ENCODE results near the gene RRAGB. TPM values are rescaled to one million over a fixed set of nuclear protein-coding genes. Genes with fewer than 3 reads are reported as not detected.

Gene RRAGB
- total RNA-seq, 1 donor from 2014 or later = 13.0 TPM

DNA sequence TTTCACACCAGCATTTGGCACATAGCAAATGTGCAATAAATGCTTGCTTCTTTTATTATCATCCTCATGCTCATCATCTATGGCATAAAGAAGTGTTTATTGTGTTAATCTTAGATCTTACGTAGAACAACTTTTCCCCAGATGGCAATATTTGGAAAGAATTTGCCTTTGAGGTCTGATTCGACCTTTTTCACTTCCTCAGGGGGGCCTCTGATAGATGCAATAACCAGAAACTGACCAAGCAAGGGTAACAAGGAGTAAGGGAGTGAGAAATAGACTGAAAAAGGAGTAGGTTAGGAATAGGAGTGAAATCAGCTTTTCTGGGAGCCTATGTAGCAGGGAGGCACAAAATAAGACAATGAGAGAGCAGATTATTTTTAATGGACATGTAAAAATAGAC lies 70.2 kb downstream of the RRAGB start:
- Histone ChIP-seq H3K9ac (ENCODE audit: low read length) (no peak overlapping the region), H3K27me3 (ENCODE audit: insufficient read depth, low read length) (no peaks in the 10 kb centered on the region), H4K20me1 (ENCODE audit: insufficient read depth, low read length) (no peaks in the 10 kb centered on the region), H3K4me1 (ENCODE audit: insufficient read depth, low read length) (no peaks in the 10 kb centered on the region), H3K36me3 (ENCODE audit: insufficient read depth, low read length) (no peaks in the 10 kb centered on the region), H3K4me2 (ENCODE audit: low read length) (no peak overlapping the region), H3K79me2 (ENCODE audit: insufficient read depth, low read length) (no peaks in the 10 kb centered on the region), H2AFZ (ENCODE audit: low read depth, low read length) (no peak overlapping the region), H3K27ac (ENCODE audit: low read depth, low read length) (no peak overlapping the region), H3K4me3 (ENCODE audit: insufficient read depth, low read depth, low read length) (no peak overlapping the region), H3K9me3 (ENCODE audit: insufficient read depth, low read depth, low read length) (no peaks in the 10 kb centered on the region)
- Mint-ChIP-seq H3K4me3 (ENCODE audit: unreplicated experiment) (no peak overlapping the region), H3K36me3 (ENCODE audit: low read depth, unreplicated experiment) (no peaks in the 10 kb centered on the region), H3K27me3 (ENCODE audit: low read depth, unreplicated experiment) (no peaks in the 10 kb centered on the region), H3K27ac (ENCODE audit: unreplicated experiment) (no peak overlapping the region), H3K9me3 (ENCODE audit: unreplicated experiment) (no peaks in the 10 kb centered on the region), H3K4me1 (ENCODE audit: low read depth, unreplicated experiment) (peaks cover 19% of the 10 kb centered on the region)
- no peak for FAIRE-seq
- DNase-seq (ENCODE audit: low read depth) = no peak
- TF ChIP-seq EZH2 (IDR thresholded peaks at IDR 0.05; ENCODE audit: insufficient read depth, low read length) = no peak
- TF ChIP-seq, protein P1, sequence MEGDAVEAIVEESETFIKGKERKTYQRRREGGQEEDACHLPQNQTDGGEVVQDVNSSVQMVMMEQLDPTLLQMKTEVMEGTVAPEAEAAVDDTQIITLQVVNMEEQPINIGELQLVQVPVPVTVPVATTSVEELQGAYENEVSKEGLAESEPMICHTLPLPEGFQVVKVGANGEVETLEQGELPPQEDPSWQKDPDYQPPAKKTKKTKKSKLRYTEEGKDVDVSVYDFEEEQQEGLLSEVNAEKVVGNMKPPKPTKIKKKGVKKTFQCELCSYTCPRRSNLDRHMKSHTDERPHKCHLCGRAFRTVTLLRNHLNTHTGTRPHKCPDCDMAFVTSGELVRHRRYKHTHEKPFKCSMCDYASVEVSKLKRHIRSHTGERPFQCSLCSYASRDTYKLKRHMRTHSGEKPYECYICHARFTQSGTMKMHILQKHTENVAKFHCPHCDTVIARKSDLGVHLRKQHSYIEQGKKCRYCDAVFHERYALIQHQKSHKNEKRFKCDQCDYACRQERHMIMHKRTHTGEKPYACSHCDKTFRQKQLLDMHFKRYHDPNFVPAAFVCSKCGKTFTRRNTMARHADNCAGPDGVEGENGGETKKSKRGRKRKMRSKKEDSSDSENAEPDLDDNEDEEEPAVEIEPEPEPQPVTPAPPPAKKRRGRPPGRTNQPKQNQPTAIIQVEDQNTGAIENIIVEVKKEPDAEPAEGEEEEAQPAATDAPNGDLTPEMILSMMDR (IDR thresholded peaks at IDR 0.05; ENCODE audit: insufficient read depth, low read depth, low read length) = no peak

DNA sequence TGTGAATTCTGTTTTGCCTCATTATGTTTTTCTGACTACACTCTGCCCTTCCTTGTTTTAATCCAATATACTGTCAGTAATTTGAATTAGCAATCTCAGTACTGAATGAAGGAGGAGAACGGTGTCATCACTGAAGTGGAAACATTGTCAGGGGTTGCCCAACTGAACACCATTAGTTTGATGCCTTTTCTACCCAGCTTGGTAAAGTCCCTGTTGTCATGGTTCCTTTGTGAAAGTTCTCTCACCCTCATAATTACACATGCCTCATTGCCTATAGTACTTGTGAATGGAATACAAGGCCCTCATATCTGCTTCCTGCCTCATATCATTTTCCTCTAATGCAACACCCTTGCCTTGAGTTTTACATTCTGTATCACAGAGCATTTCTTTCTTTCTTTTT lies 76.9 kb downstream of the RRAGB start:
- no peak overlapping the region for H3K9ac ChIP-seq (ENCODE audit: low read length)
- no peak overlapping the region for H2AFZ ChIP-seq (ENCODE audit: low read depth, low read length)
- H3K4me3 ChIP-seq (ENCODE audit: insufficient read depth, low read depth, low read length) = no peak overlapping the region
- H3K27me3 ChIP-seq (ENCODE audit: insufficient read depth, low read length) = no peaks in the 10 kb centered on the region
- no peaks in the 10 kb centered on the region for H3K4me1 ChIP-seq (ENCODE audit: insufficient read depth, low read length)
- H3K36me3 ChIP-seq (ENCODE audit: insufficient read depth, low read length) = no peaks in the 10 kb centered on the region
- H3K27ac ChIP-seq (ENCODE audit: low read depth, low read length) = no peak overlapping the region
- no peak for TF ChIP-seq EZH2 (IDR thresholded peaks at IDR 0.05; ENCODE audit: insufficient read depth, low read length)
- TF ChIP-seq, protein P1 (IDR thresholded peaks at IDR 0.05; ENCODE audit: insufficient read depth, low read depth, low read length) = no peak
- Mint-ChIP-seq H3K27ac (ENCODE audit: unreplicated experiment) (no peak overlapping the region), H3K9me3 (ENCODE audit: unreplicated experiment) (no peaks in the 10 kb centered on the region), H3K36me3 (ENCODE audit: low read depth, unreplicated experiment) (no peaks in the 10 kb centered on the region), H3K4me3 (ENCODE audit: unreplicated experiment) (no peak overlapping the region), H3K4me1 (ENCODE audit: low read depth, unreplicated experiment) (peaks cover 7% of the 10 kb centered on the region), H3K27me3 (ENCODE audit: low read depth, unreplicated experiment) (no peaks in the 10 kb centered on the region)
- H3K4me2 ChIP-seq (ENCODE audit: low read length) = no peak overlapping the region
- DNase-seq (ENCODE audit: low read depth) (no peak), FAIRE-seq (peak; percentile 13)
- no peaks in the 10 kb centered on the region for H3K79me2 ChIP-seq (ENCODE audit: insufficient read depth, low read length)
- H4K20me1 ChIP-seq (ENCODE audit: insufficient read depth, low read length) = no peaks in the 10 kb centered on the region
- no peaks in the 10 kb centered on the region for H3K9me3 ChIP-seq (ENCODE audit: insufficient read depth, low read depth, low read length)

DNA sequence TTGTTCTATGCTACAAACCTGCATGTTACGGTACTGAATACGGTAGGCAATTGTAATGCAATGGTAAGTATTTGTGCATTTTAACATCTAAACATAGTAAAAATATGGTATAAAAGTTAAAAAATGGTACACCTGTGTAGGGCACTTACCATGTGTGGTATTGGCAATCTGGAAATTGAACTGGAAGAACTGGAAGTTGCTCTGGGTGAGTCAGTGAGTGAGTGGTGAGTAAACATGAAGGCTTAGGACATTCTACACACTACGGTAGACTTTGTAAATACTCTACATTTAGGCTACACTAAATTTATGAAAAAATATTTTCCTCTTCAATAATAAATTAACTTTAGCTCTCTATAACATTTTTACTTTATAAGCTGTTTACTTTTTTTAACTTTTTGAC lies 78.9 kb downstream of the RRAGB start:
- no peak overlapping the region for H3K27ac Mint-ChIP-seq (ENCODE audit: unreplicated experiment)
- TF ChIP-seq, protein P1 (IDR thresholded peaks at IDR 0.05; ENCODE audit: insufficient read depth, low read depth, low read length) = no peak
- no peak for TF ChIP-seq EZH2 (IDR thresholded peaks at IDR 0.05; ENCODE audit: insufficient read depth, low read length)
- no peak overlapping the region for H3K9ac ChIP-seq (ENCODE audit: low read length)
- H3K36me3 ChIP-seq (ENCODE audit: insufficient read depth, low read length) = no peaks in the 10 kb centered on the region
- no peak overlapping the region for H3K4me3 Mint-ChIP-seq (ENCODE audit: unreplicated experiment)
- H3K4me1 Mint-ChIP-seq (ENCODE audit: low read depth, unreplicated experiment) = peaks cover 7% of the 10 kb centered on the region
- H3K9me3 Mint-ChIP-seq (ENCODE audit: unreplicated experiment) = no peaks in the 10 kb centered on the region
- no peaks in the 10 kb centered on the region for H3K79me2 ChIP-seq (ENCODE audit: insufficient read depth, low read length)
- H3K4me1 ChIP-seq (ENCODE audit: insufficient read depth, low read length) = no peaks in the 10 kb centered on the region
- no peak overlapping the region for H3K4me3 ChIP-seq (ENCODE audit: insufficient read depth, low read depth, low read length)
- DNase-seq (ENCODE audit: low read depth) (no peak), FAIRE-seq (peak; percentile 75)
- H3K27me3 Mint-ChIP-seq (ENCODE audit: low read depth, unreplicated experiment) = no peaks in the 10 kb centered on the region
- no peak overlapping the region for H2AFZ ChIP-seq (ENCODE audit: low read depth, low read length)
- H3K27me3 ChIP-seq (ENCODE audit: insufficient read depth, low read length) = no peaks in the 10 kb centered on the region
- H4K20me1 ChIP-seq (ENCODE audit: insufficient read depth, low read length) = no peaks in the 10 kb centered on the region
- no peaks in the 10 kb centered on the region for H3K36me3 Mint-ChIP-seq (ENCODE audit: low read depth, unreplicated experiment)
- H3K4me2 ChIP-seq (ENCODE audit: low read length) = no peak overlapping the region
- H3K9me3 ChIP-seq (ENCODE audit: insufficient read depth, low read depth, low read length) = no peaks in the 10 kb centered on the region
- H3K27ac ChIP-seq (ENCODE audit: low read depth, low read length) = no peak overlapping the region
